A549 (cell line): ENCODE measurements around the gene LSM10.

Experiments
- CHD2 ChIP-seq: fragments of 150-350 bp; IDR thresholded peaks from 2 replicates; pipeline ENCODE4 v1.6.1; 2014; ENCODE audit warnings: low read length; ENCODE audit not compliant: partially characterized antibody
- CTCF ChIP-seq: fragments of >200 bp; sonication (Bioruptor Twin); formaldehyde crosslinking; IDR thresholded peaks from 3 replicates; pipeline ENCODE4 v1.5.1; 2016
- EP300 ChIP-seq, 2 experiments: fragments of >200 bp; sonication (Bioruptor Twin); formaldehyde crosslinking; IDR thresholded peaks; 2 replicates in 1 of 2; 3 replicates in 1 of 2; pipeline ENCODE4 v1.6.1; 2016 to 2017
- FOXS1 ChIP-seq: fragments of 250-450 bp; sonication (Bioruptor Pico); IDR thresholded peaks from 2 replicates; pipeline ENCODE4 v1.5.0; 2020; ENCODE audit warnings: mild to moderate bottlenecking, moderate library complexity
- HDAC2 ChIP-seq: fragments of 200-600 bp; sonication (generic); IDR thresholded peaks from 2 replicates; pipeline ENCODE4 v1.6.1; 2016
- POLR2A ChIP-seq: IDR thresholded peaks from 2 replicates; pipeline ENCODE4 v1.6.1; 2012; ENCODE audit warnings: mild to moderate bottlenecking, low read length
- RAD21 ChIP-seq, 2 experiments: fragments of >200 bp in 1 of 2; sonication (Bioruptor Twin) in 1 of 2; formaldehyde crosslinking in 1 of 2; IDR thresholded peaks in 1 of 2; conservative IDR thresholded peaks in 1 of 2; 2 replicates in 1 of 2; 3 replicates in 1 of 2; pipeline ENCODE4 v1.6.1; 2012 to 2018; ENCODE audit warnings: inconsistent platforms in 1 of 2
- REST ChIP-seq: fragments of 200-600 bp; sonication (generic); IDR thresholded peaks from 2 replicates; pipeline ENCODE4 v1.6.1; 2016; ENCODE audit warnings: antibody characterized with exemption, mild to moderate bottlenecking, moderate library complexity
- RFX5 ChIP-seq: fragments of 450-650 bp; IDR thresholded peaks from 2 replicates; pipeline ENCODE4 v1.7.1; 2014; ENCODE audit warnings: antibody characterized with exemption, mild to moderate bottlenecking, moderate library complexity
- ZC3H11A ChIP-seq: fragments of 450-650 bp; IDR thresholded peaks from 2 replicates; pipeline ENCODE4 v1.6.1; 2014; ENCODE audit warnings: antibody characterized with exemption, mild to moderate bottlenecking
- ZFP36 ChIP-seq: fragments of 450-650 bp; IDR thresholded peaks from 2 replicates; pipeline ENCODE4 v1.6.1; 2014; ENCODE audit warnings: borderline replicate concordance; ENCODE audit not compliant: partially characterized antibody
- ZSCAN20 ChIP-seq: fragments of 250-450 bp; sonication (Bioruptor Pico); IDR thresholded peaks from 2 replicates; pipeline ENCODE4 v1.8.0; 2022; ENCODE audit warnings: mild to moderate bottlenecking, moderate library complexity

GRCh38 chr1:36390411-36390810 lies 7.3 kb downstream of the LSM10 start:
- TF ChIP-seq POLR2A (no peak), CTCF (no peak), ZFP36 (no peak), REST (no peak), RFX5 (no peak), CHD2 (no peak), RAD21 (conservative IDR thresholded peaks at IDR 0.05 in 1 of 2, IDR thresholded peaks at IDR 0.05 in 1 of 2) (no peak), ZC3H11A (no peak), EP300 (IDR thresholded peaks at IDR 0.05) (no peak), HDAC2 (no peak), FOXS1 (CRISPR knock-in tag) (no peak), ZSCAN20 (no peak)
